ENCODE results near the gene SUN3.
"Not testable (repeated sequence)": the region's sequence is repeated elsewhere in the genome, so short reads cannot be mapped to it uniquely, and the experiment has no call there.

Gene SUN3

GRCh38 chr7:48031111-48031510 lies 2.2 kb upstream of the SUN3 start:
- DNase-seq (ENCODE audit: low read depth), result no peak

- no peak for DNase-seq (ENCODE audit: low read depth)
These were observed 3.3 kb downstream of the SUN3 start for GRCh38 chr7:48025624-48026023.

GRCh38 chr7:48017674-48018073 lies 11.2 kb downstream of the SUN3 start:
- no peak for DNase-seq (ENCODE audit: low read depth)

DNA sequence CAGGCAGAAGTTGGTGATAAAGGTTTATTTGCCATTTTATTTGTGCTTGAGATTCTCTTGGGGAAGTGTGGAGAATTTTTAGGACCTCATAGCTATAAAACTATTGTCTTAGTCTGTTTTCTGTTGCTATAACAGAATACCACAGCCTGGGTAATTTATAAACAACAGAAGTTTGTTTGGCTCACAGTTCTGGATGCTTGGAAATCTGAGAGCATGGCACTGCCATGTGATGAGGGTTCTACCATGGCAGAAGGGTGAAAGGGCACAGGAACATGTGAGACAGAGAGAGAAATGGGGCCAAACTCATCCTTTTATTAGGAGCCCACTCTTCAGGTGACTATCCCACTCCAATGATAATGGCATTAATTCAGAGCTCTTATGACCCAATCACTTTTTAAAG lies 12.3 kb downstream of the SUN3 start:
- DNase-seq (ENCODE audit: low read depth), result no peak

GRCh38 chr7:48011951-48012350 lies 17.0 kb downstream of the SUN3 start:
- no peak for DNase-seq (ENCODE audit: low read depth)

GRCh38 chr7:48011323-48011722 lies 17.6 kb downstream of the SUN3 start:
- no peak for DNase-seq (ENCODE audit: low read depth)

DNA sequence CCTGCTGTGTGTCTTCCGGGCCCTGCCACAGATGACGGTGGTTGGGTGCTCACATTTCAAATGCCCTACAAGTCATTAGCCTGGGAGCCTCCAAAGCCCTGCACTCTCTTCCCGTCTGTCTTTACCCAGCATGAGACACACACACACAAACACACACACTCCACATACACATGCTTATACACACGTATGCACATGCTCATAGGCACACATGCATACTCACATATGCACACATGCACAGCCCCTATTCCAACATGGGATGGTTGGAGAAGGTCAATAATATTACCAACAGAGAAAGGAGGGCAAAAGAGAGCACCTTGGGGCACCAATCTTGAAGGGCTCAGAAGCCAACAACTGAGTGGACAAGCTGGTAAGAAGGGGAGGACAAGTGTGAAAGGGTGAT lies 19.0 kb downstream of the SUN3 start:
- no peak for DNase-seq (ENCODE audit: low read depth)

- DNase-seq (ENCODE audit: low read depth), result no peak
These were observed 19.6 kb downstream of the SUN3 start for GRCh38 chr7:48009257-48009656.

- no peak for DNase-seq (ENCODE audit: low read depth)
These were observed 22.0 kb downstream of the SUN3 start for GRCh38 chr7:48006866-48007265.

GRCh38 chr7:48004638-48005037 lies 24.3 kb downstream of the SUN3 start:
- no peak for DNase-seq (ENCODE audit: low read depth)

DNA sequence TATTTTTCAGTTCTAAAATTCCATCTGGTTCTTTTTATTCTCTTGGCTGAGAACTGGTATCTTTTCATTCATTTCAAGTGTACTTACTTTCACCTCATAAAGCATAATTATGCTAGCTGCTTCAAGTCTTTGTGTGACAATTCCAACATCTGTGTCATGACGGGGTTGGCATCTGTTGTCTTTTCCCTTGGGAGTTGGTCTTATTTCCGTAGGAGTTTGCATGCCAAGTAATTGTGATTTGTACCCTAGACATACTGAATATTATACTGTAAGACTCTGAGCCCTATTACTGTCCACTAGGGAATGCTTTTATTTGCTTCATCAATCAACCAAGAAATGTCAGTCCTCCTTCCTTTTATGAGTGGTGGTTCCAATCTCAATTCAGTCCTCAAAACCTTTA lies 24.9 kb downstream of the SUN3 start:
- DNase-seq (ENCODE audit: low read depth), result no peak

DNA sequence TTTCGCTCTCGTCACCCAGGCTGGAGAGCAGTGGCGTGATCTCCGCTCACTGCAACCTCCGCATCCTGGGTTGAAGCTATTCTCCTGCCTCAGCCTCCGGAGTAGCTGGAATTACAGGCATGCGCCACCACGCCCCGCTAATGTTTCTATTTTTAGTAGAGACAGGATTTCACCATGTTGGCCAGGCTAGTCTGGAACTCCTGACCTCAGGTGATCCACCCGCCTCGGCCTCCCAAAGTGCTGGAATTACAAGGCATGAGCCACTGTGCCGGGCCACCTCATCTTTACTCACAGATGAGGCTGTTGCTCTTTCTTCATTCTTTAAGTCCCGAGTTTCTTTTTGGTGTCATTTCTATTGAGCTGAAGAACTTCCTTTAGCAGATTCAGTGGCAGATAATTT lies 28.7 kb downstream of the SUN3 start:
- DNase-seq (ENCODE audit: low read depth), result not testable (repeated sequence)

- DNase-seq (ENCODE audit: low read depth), result no peak
These were observed 29.5 kb downstream of the SUN3 start for GRCh38 chr7:47999413-47999812.

DNA sequence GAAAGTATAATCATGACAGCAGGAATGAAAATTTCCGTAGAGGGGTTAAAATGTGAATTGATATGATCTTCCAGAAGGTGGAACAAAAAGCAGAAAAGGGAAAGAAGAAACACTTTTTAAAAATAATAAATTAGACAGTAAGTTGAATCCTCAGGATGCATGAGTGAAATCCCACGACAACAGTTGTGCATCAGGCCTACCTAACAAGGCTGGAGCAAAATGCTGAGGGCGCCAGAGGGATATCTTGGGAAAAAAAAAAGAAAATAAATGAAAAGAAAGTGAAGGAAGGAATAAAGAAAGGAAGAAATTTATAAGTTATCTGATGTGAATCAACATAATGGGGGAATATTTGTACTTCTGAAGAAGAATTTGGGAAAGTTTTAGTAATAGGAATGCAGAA lies 36.5 kb downstream of the SUN3 start:
- DNase-seq (ENCODE audit: low read depth), result no peak

DNA sequence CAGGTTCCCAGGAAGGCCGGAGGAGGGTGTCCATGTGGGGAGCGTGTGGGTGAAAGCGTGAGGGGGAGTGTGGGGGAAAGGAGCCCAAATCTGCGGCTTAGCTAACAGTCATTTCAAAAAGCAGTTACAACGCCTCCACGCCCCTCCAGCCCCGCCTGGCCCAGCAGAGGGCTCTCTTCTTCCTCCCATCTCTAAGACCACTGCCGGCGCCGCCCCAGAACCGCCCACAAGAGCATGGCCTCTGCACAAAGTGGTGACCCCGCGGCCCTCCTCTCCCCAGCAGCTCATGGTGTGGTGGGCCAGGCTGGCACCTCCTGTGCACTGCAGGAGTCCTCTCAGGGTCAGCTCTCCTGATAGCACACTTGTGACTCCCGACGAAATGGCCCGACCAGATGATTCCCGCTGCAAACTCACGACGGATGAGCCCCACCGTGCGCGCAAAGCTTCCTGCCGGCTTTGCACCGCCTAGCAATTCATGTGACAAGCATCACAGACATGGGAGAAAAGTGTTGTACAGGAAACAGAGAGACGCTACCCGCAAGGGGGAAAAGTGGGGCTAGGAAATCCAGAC lies 37.1 kb downstream of the SUN3 start:
- DNase-seq (ENCODE audit: low read depth), result peak; percentile 62

- no peak for DNase-seq (ENCODE audit: low read depth)
These were observed 37.6 kb downstream of the SUN3 start for GRCh38 chr7:47991270-47991669.

- DNase-seq (ENCODE audit: low read depth), result no peak
These were observed 38.3 kb downstream of the SUN3 start for GRCh38 chr7:47990592-47990991.

GRCh38 chr7:47989607-47990400 lies 39.1 kb downstream of the SUN3 start:
- not testable (repeated sequence) for DNase-seq (ENCODE audit: low read depth)

- no peak for DNase-seq (ENCODE audit: low read depth)
These were observed 40.2 kb downstream of the SUN3 start for GRCh38 chr7:47988496-47989386.

DNA sequence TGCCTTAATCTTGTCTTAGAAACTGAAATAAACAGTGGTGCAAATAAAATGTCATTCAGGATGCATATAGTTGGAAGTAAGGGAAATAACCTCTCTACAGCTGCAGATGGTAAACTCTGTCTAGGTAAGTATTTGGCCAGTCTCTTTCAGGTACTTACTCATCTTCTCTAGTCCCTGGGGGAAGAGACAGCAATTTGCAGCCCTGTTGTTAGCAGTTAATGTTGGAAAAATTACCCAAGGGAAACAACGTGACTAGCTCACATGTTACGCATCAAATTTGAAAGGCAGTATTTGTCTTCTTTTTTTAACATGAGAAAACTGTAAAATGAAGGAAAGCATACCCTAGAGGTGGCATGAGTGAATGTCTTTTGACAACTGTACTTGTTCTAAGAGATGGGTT lies 46.3 kb downstream of the SUN3 start:
- no peak for DNase-seq (ENCODE audit: low read depth)

- not testable (repeated sequence) for DNase-seq (ENCODE audit: low read depth)
These were observed 48.3 kb downstream of the SUN3 start for GRCh38 chr7:47980648-47981047.

GRCh38 chr7:47979832-47980181 lies 49.1 kb downstream of the SUN3 start:
- no peak for DNase-seq (ENCODE audit: low read depth)
